HepG2 (cell line): ENCODE measurements around the gene COX7B. TPM values are rescaled to one million over a fixed set of nuclear protein-coding genes. Genes with fewer than 3 reads are reported as not detected.

Experiments used
- ATAC-seq: fragments of 200-7000 bp; cut with Tn5 transposase; 3 replicates; pipeline ENCODE4 v1.9.1; 2020; ENCODE audit warnings: mild to moderate bottlenecking, moderate library complexity
- BruUV-seq: library from RNA; stranded (reverse); fragments of 400-500 nt; replicated peaks from 2 replicates; lab custom pipeline; 2021; lab: Mats Ljungman, UMichigan
- CTCF ChIA-PET: fragments of 300-600 bp; formaldehyde crosslinking; extraction: SDS; loops from one replicate; lab custom pipeline; 2021; ENCODE audit warnings: low total read pairs, inconsistent platforms, low intra/inter-chr PET ratio; lab: Yijun Ruan, JAX
- POLR2A ChIA-PET: fragments of 350-600 bp; sonication (Branson Sonifier 250); formaldehyde crosslinking; loops from one replicate; lab custom pipeline; 2020; ENCODE audit warnings: antibody characterized with exemption, inconsistent platforms; lab: Yijun Ruan, JAX
- DNase-seq: peaks from one replicate; pipeline ENCODE4 v3.0.0-alpha.2; 2015; ENCODE audit warnings: low spot score
- FAIRE-seq: peaks from 3 replicates; lab custom pipeline; 2011; peaks lifted over from hg19 to GRCh38; lab: Jason Lieb, UNC
- H2AFZ ChIP-seq: one replicate; pipeline ENCODE4 v1.6.1; 2011; ENCODE audit warnings: low read length, inconsistent platforms
- H3K27ac ChIP-seq: fragments of 300-600 bp; 3 replicates; pipeline ENCODE4 v1.8.0; 2011; ENCODE audit warnings: mixed run types, mild to moderate bottlenecking, mixed read lengths, low read length, inconsistent platforms; ENCODE audit not compliant: insufficient read depth; ENCODE audit errors: extremely low read length
- H3K27me3 ChIP-seq, 2 experiments: fragments of 200-600 bp in 1 of 2; 2 replicates in 1 of 2; 3 replicates in 1 of 2; pipeline versions ENCODE4 v1.6.0 to v1.8.0; 2011; ENCODE audit warnings: low read length in 2 of 2, mild to moderate bottlenecking in 2 of 2, moderate library complexity in 2 of 2, inconsistent platforms in 1 of 2; ENCODE audit not compliant: insufficient read depth in 2 of 2, control insufficient read depth in 1 of 2
- H3K36me3 ChIP-seq, 2 experiments: fragments of 200-600 bp in 1 of 2; replicated peaks in 1 of 2; 2 replicates in 1 of 2; 3 replicates in 1 of 2; pipeline versions ENCODE4 v1.5.1 to v1.8.0; 2011; ENCODE audit warnings: low read length in 2 of 2, inconsistent platforms in 1 of 2; ENCODE audit not compliant: insufficient read depth in 2 of 2, control insufficient read depth in 1 of 2
- H3K4me1 ChIP-seq: 2 replicates; pipeline ENCODE4 v1.5.1; 2012; ENCODE audit warnings: low read length, inconsistent platforms; ENCODE audit not compliant: insufficient read depth
- H3K4me2 ChIP-seq: 2 replicates; pipeline ENCODE4 v1.6.0; 2011; ENCODE audit warnings: low read depth, low read length, inconsistent platforms
- H3K4me3 ChIP-seq, 3 experiments: fragments of 200-600 bp in 1 of 3; sonication (generic), shearing (Covaris generic) in 1 of 3; replicated peaks in 1 of 3; 2 replicates each; pipeline ENCODE4 v1.5.1; 2011 to 2016; ENCODE audit warnings: low read length in 3 of 3, inconsistent platforms in 2 of 3, low read depth in 2 of 3, mild to moderate bottlenecking in 2 of 3, control low read depth in 1 of 3, mixed read lengths in 1 of 3; ENCODE audit not compliant: insufficient read depth in 1 of 3
- H3K79me2 ChIP-seq: one replicate; pipeline ENCODE4 v1.6.1; 2011; ENCODE audit warnings: low read length, inconsistent platforms; ENCODE audit not compliant: insufficient read depth
- H3K9ac ChIP-seq: 2 replicates; pipeline ENCODE4 v1.6.0; 2011; ENCODE audit warnings: mild to moderate bottlenecking, low read depth, low read length, inconsistent platforms; ENCODE audit not compliant: insufficient read depth
- H3K9me3 ChIP-seq: 2 replicates; pipeline ENCODE4 v1.5.1; 2012; ENCODE audit warnings: mild to moderate bottlenecking, low read length
- H4K20me1 ChIP-seq: 2 replicates; pipeline ENCODE4 v1.6.0; 2011; ENCODE audit warnings: inconsistent platforms, mild to moderate bottlenecking, low read length, moderate library complexity; ENCODE audit not compliant: insufficient read depth
- ASH2L ChIP-seq: fragments of 300-600, 200-600 bp; sonication (generic); IDR thresholded peaks from 2 replicates; pipeline ENCODE4 v1.7.0; 2017; ENCODE audit warnings: low read depth, mild to moderate bottlenecking, moderate library complexity, mixed read lengths, low read length; ENCODE audit not compliant: insufficient read length
- CEBPG ChIP-seq: IDR thresholded peaks from 2 replicates; pipeline ENCODE4 v1.6.1; 2016
- CSRNP1 ChIP-seq: sonication (generic); formaldehyde crosslinking; IDR thresholded peaks from 2 replicates; pipeline ENCODE4 v1.8.1; 2023; ENCODE audit warnings: mild to moderate bottlenecking, missing genetic modification reagents
- ESRRA ChIP-seq: sonication (generic); formaldehyde crosslinking; IDR thresholded peaks from 2 replicates; pipeline ENCODE4 v1.5.1; 2020; ENCODE audit warnings: mild to moderate bottlenecking, low read depth, missing genetic modification reagents
- GMEB1 ChIP-seq: sonication (generic); formaldehyde crosslinking; IDR thresholded peaks from 2 replicates; pipeline ENCODE4 v1.5.1; 2020; ENCODE audit warnings: missing genetic modification reagents, mild to moderate bottlenecking, borderline replicate concordance
- GPN1 ChIP-seq: sonication (generic); formaldehyde crosslinking; IDR thresholded peaks from 2 replicates; pipeline ENCODE4 v1.5.1; 2020; ENCODE audit warnings: missing genetic modification reagents, borderline replicate concordance
- HOXA9 ChIP-seq: sonication (generic); formaldehyde crosslinking; IDR thresholded peaks from 2 replicates; pipeline ENCODE4 v1.8.1; 2022; ENCODE audit warnings: missing genetic modification reagents, mild to moderate bottlenecking, moderate library complexity, borderline replicate concordance
- MEIS2 ChIP-seq: sonication (generic); formaldehyde crosslinking; IDR thresholded peaks from 2 replicates; pipeline ENCODE4 v1.9.0; 2021; ENCODE audit warnings: mild to moderate bottlenecking, missing genetic modification reagents
- MTA1 ChIP-seq: sonication (generic); formaldehyde crosslinking; IDR thresholded peaks from 2 replicates; pipeline ENCODE4 v1.4.0; 2020; ENCODE audit warnings: missing genetic modification reagents, mild to moderate bottlenecking, borderline replicate concordance
- MYPOP ChIP-seq: sonication (generic); formaldehyde crosslinking; IDR thresholded peaks from 2 replicates; pipeline ENCODE4 v1.8.1; 2023; ENCODE audit warnings: mild to moderate bottlenecking, moderate library complexity, missing genetic modification reagents
- RBAK ChIP-seq: sonication (generic); formaldehyde crosslinking; IDR thresholded peaks from 2 replicates; pipeline ENCODE4 v1.5.1; 2020; ENCODE audit warnings: mild to moderate bottlenecking, missing genetic modification reagents
- SMARCC2 ChIP-seq: fragments of 450-650 bp; IDR thresholded peaks from 2 replicates; pipeline ENCODE4 v1.6.1; 2017; ENCODE audit warnings: antibody characterized with exemption, mild to moderate bottlenecking
- ZBTB44 ChIP-seq: sonication (generic); formaldehyde crosslinking; IDR thresholded peaks from 2 replicates; pipeline ENCODE4 v1.4.0; 2020; ENCODE audit warnings: missing genetic modification reagents
- ZMYM2 ChIP-seq: sonication (generic); formaldehyde crosslinking; IDR thresholded peaks from 2 replicates; pipeline ENCODE4 v1.8.0; 2022; ENCODE audit warnings: mild to moderate bottlenecking, missing genetic modification reagents
- in situ Hi-C: cut with HindIII; loops from 2 replicates; pipeline ENCODE4 v1.10.0; 2017; ENCODE audit warnings: low pct_unique_long_range_greater_than_20kb; ENCODE audit not compliant: extremely low pct_ligation_motif_present
- intact Hi-C: fragments of 100-400 bp; cut with micrococcal nuclease; formaldehyde crosslinking; loops from one replicate; pipeline ENCODE4 v1.10.0; 2022; ENCODE audit not compliant: unreplicated experiment
- polyA plus RNA-seq, 8 experiments: library from polyadenylated mRNA; depleted of rRNA in 3 of 8; stranded (reverse) in 7 of 8; unstranded in 1 of 8; fragments of >200 nt; fragmentation: Illumina TruSeq in 4 of 8; extraction: Trizol in 4 of 8; gene quantifications; 2 replicates each; pipeline versions ENCODE4 v1.2.1 to v1.2.3, GENCODE V29; 2011 to 2016; ENCODE audit warnings: low read depth in 4 of 8, missing spikeins in 1 of 8, mixed read lengths in 1 of 8; ENCODE audit not compliant: insufficient read depth in 1 of 8
- total RNA-seq, 5 experiments: library from RNA; depleted of rRNA; stranded (reverse); fragments of >200 nt; fragmentation: Illumina TruSeq; extraction: Trizol; gene quantifications; 2 replicates each; pipeline ENCODE4 v1.2.3, GENCODE V29; 2016; ENCODE audit warnings: low read depth in 1 of 5

The COX7B gene
- total and polyA plus RNA-seq, 2 of the 13 experiments (the other 11 are each of a cell fraction or from before 2014, with no cell fraction given), result 375 to 635 TPM

- no peak overlapping the region for H3K27ac ChIP-seq
- H3K4me3 ChIP-seq, result no peak overlapping the region
- no TSS peak for BruUV-seq
- no peak for DNase-seq
- FAIRE-seq, result no peak
- no peaks in the 10 kb centered on the region for H3K36me3 ChIP-seq
- H3K9me3 ChIP-seq, result no peaks in the 10 kb centered on the region
- H3K27me3 ChIP-seq, result no peaks in the 10 kb centered on the region
- H4K20me1 ChIP-seq, result no peaks in the 10 kb centered on the region
- no peak overlapping the region for H3K9ac ChIP-seq
- no peak overlapping the region for H3K4me2 ChIP-seq
- POLR2A ChIA-PET, result no interaction called here
- no peak for TF ChIP-seq GPN1 (CRISPR knock-in tag)
- no peak for TF ChIP-seq CSRNP1
- TF ChIP-seq MTA1, result no peak
- no peak for TF ChIP-seq ASH2L
- no peak for TF ChIP-seq CEBPG (CRISPR knock-in tag)
- no peak for TF ChIP-seq ZBTB44 (CRISPR knock-in tag)
- TF ChIP-seq MYPOP (CRISPR knock-in tag), result no peak
- no peak for TF ChIP-seq ZMYM2 (CRISPR knock-in tag)
- TF ChIP-seq ESRRA, result no peak
- TF ChIP-seq SMARCC2, result no peak
- no peak for TF ChIP-seq HOXA9 (CRISPR knock-in tag)
- no peak for TF ChIP-seq MEIS2 (CRISPR knock-in tag)
- no peak for TF ChIP-seq RBAK (CRISPR knock-in tag)
- no peak for TF ChIP-seq GMEB1 (CRISPR knock-in tag)
- TF ChIP-seq, all 625 proteins: peak for 0
- H3K4me1 ChIP-seq, result no peaks in the 10 kb centered on the region
- intact Hi-C loops, result no loop called here
- CTCF ChIA-PET, result no interaction called here
- H3K79me2 ChIP-seq, result no peaks in the 10 kb centered on the region
- in situ Hi-C loops, result no loop called here
- no peak overlapping the region for H2AFZ ChIP-seq
- no peak for ATAC-seq
Measured at GRCh38 chrX:77936299-77936698, 37.0 kb downstream of the COX7B start.
